HG02981 (cell line): Measurements from ENCODE around the gene ARL4A.

Source experiments
- ATAC-seq: cut with Tn5 transposase; IDR thresholded peaks from one replicate; pipeline ENCODE4 v1.9.1; 2021; ENCODE audit warnings: mild to moderate bottlenecking, moderate library complexity; ENCODE audit not compliant: unreplicated experiment

ARL4A gene

GRCh38 chr7:12722636-12723605 is 35.5 kb downstream of the ARL4A start:
- ATAC-seq = no peak

DNA sequence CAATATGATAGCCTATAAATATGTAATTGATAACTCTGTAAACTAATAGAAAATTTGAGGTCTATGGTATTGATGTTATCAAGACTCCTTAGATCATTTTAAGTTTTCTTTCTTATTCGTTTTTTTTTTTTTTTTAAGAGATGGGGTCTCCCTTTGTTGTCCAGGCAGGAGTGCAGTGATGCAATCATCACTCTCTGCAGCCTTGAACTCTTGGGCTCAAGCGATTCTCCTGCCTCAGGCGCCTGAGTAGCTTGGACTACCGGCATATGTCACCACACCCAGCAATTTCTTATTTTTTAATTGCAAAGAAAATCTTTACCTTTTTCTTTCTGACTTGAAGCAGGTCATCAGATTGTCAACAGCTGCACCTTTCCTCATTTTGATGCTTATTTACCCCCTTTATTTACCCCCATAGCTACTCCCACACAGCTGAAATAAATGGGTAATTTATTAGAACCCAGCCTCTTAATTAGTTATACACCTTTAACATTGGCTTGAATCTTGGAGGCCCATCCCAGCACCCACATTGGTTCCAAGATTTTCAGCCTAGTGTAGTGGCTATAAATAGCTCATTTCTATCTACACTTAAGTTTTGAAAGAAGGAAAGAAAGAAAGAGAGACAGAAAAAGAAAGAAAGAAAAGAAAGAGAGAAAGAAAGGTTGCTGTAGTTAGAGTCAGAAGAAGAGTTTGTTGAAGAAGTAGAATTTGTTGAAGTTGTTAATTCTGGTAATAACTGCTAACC is 38.3 kb downstream of the ARL4A start:
- ATAC-seq = no peak

GRCh38 chr7:12726908-12727307 is 39.5 kb downstream of the ARL4A start:
- no peak for ATAC-seq

GRCh38 chr7:12727455-12728191 is 40.2 kb downstream of the ARL4A start:
- no peak for ATAC-seq

GRCh38 chr7:12728192-12728538 is 40.7 kb downstream of the ARL4A start:
- ATAC-seq = no peak

- no peak for ATAC-seq
Observed at GRCh38 chr7:12729112-12729511, 41.7 kb downstream of the ARL4A start.

- ATAC-seq = no peak
Observed at GRCh38 chr7:12730523-12730922, 43.1 kb downstream of the ARL4A start.

DNA sequence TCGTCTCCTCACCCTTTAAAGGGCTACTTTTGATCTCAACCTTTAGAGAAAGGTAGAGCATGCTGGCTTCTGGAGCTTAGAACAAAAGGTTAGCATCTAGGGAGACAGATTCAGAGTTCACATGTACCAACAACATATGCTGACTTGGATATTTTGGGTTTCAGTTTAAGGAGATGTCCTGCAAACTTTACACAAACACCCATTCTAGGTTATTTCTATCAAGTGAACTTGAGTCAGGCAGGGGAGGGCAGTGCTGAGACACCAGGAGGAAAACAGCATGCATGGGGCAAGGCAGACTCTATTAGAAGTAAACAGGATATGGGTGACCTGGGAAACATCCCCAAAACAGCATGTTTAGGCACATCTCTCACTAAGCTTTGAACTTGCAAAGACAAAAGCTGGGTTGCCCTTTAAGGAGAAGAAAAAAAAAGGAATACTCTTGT is 43.8 kb downstream of the ARL4A start:
- no peak for ATAC-seq

- no peak for ATAC-seq
Observed at GRCh38 chr7:12731775-12732174, 44.3 kb downstream of the ARL4A start.

DNA sequence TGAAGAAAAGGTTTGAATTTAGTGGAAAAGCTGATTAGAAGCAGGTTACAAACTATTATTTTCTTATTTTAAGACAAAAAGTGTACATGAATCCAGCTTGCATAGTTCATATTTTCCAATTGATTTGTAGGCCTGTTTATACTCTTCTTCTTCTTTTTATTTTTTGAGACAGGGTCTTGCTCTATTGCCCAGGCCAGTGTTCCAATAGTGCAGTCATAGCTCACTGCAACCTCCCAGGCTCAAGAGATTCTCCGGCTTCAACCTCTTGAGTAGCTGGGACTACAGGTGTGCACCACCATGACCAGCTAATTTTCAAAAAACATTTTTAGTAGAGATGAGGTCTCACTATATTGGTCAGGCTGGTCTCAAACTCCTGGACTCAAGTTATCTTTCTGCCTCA is 45.0 kb downstream of the ARL4A start:
- no peak for ATAC-seq

- ATAC-seq = no peak
Observed at GRCh38 chr7:12735923-12736322, 48.5 kb downstream of the ARL4A start.

- ATAC-seq = no peak
Observed at GRCh38 chr7:12737373-12737772, 49.9 kb downstream of the ARL4A start.

DNA sequence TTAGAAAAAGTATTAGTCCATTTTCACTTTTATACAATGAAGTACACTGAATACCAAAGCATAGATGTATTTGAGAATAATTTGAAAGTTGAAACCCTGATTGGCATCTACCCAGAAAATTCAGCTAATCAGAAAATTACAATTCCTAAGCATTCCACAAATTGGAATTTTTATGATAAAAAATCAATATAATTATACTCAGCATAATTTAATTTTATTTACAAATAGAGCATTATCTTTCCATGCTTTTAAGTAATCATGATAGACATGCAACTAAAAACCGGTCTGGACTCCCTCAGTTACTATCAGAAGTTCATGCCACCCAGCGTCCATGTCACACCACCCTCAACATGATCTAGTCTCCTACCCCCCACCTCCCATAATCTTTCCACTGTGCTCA is 50.4 kb downstream of the ARL4A start:
- ATAC-seq = no peak

DNA sequence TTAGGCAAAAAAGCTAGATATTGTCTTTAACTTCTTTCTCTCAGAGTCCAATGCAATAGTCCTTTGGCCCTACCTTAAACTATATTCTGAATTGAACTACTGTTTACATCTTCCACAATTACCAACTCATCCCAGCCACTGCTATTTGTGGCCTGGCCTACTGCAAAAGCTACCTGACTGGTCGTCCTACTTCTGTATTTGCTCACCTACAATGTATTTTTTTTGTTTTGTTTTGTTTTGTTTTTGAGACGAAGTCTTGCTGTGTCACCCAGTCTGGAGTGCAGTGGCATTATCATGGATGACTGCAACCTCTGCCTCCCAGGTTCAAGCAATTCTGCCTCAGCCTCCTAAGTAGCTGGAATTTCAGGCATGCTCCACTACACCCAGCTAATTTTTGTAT is 51.2 kb downstream of the ARL4A start:
- ATAC-seq = no peak
